PC-9 (cell line): ENCODE measurements around the gene PTDSS2. TPM values are rescaled to one million over a fixed set of nuclear protein-coding genes. Genes with fewer than 3 reads are reported as not detected.

Source experiments
- BruUV-seq: library from RNA; stranded (reverse); fragments of 400-500 nt; replicated peaks from 2 replicates; lab custom pipeline; 2021; lab: Mats Ljungman, UMichigan
- CTCF ChIA-PET: fragments of 300-600 bp; sonication (Branson Sonifier 250); formaldehyde crosslinking; loops from one replicate; lab custom pipeline; 2022; ENCODE audit warnings: antibody characterized with exemption; lab: Charles Lee
- POLR2A ChIA-PET: fragments of 300-600 bp; sonication (Branson Sonifier 250); formaldehyde crosslinking; loops from one replicate; lab custom pipeline; 2022; ENCODE audit warnings: antibody characterized with exemption; ENCODE audit not compliant: unreplicated experiment; lab: Charles Lee
- DNase-seq, 2 experiments: peaks; one replicate each; pipeline versions ENCODE4 v3.0.0 to v3.0.0-alpha.2; 2015 to 2022; ENCODE audit warnings: mixed read lengths in 1 of 2
- H2AFZ ChIP-seq: fragments of 200-600 bp; sonication (generic); 2 replicates; pipeline ENCODE4 v1.8.1; 2017; ENCODE audit warnings: antibody characterized with exemption
- H3F3A ChIP-seq: fragments of 200-600 bp; sonication (generic); 2 replicates; pipeline ENCODE4 v1.8.1; 2017; ENCODE audit warnings: antibody characterized with exemption, mild to moderate bottlenecking, low read depth; ENCODE audit not compliant: insufficient read depth
- H3K27ac ChIP-seq: fragments of 200-600 bp; sonication (generic); 2 replicates; pipeline ENCODE4 v1.6.1; 2016; ENCODE audit warnings: mixed run types
- H3K27me3 ChIP-seq: fragments of 200-600 bp; sonication (generic); 2 replicates; pipeline ENCODE4 v1.6.1; 2016; ENCODE audit warnings: low read depth, mixed run types; ENCODE audit not compliant: insufficient read depth
- H3K36me3 ChIP-seq: fragments of 200-600 bp; sonication (generic); 2 replicates; pipeline ENCODE4 v1.6.1; 2016; ENCODE audit warnings: low read depth, mixed run types
- H3K4me1 ChIP-seq: fragments of 200-600 bp; sonication (generic); replicated peaks from 2 replicates; pipeline ENCODE4 v1.6.1; 2016; ENCODE audit warnings: mixed run types; ENCODE audit not compliant: insufficient read depth
- H3K4me2 ChIP-seq: fragments of 200-600 bp; sonication (generic); 2 replicates; pipeline ENCODE4 v1.6.1; 2017; ENCODE audit warnings: mixed run types
- H3K4me3 ChIP-seq: fragments of 200-600 bp; sonication (generic); 2 replicates; pipeline ENCODE4 v1.6.1; 2016; ENCODE audit warnings: mixed run types
- H3K79me2 ChIP-seq: fragments of 200-600 bp; sonication (generic); 2 replicates; pipeline ENCODE4 v1.6.1; 2017; ENCODE audit warnings: low read depth, mixed run types
- H3K9me2 ChIP-seq: fragments of 200-600 bp; sonication (generic); 2 replicates; pipeline ENCODE4 v1.8.1; 2017; ENCODE audit warnings: mild to moderate bottlenecking; ENCODE audit not compliant: insufficient read depth
- H3K9me3 ChIP-seq: fragments of 200-600 bp; sonication (generic); 2 replicates; pipeline ENCODE4 v1.8.1; 2016; ENCODE audit warnings: low read depth; ENCODE audit not compliant: insufficient read depth
- H4K20me1 ChIP-seq: fragments of 200-600 bp; sonication (generic); 2 replicates; pipeline ENCODE4 v1.8.1; 2017; ENCODE audit not compliant: insufficient read depth
- CTCF ChIP-seq: fragments of 200-600 bp; sonication (generic); conservative IDR thresholded peaks from 2 replicates; pipeline ENCODE4 v1.6.1; 2017; ENCODE audit warnings: mixed run types, antibody characterized with exemption, mild to moderate bottlenecking, moderate library complexity
- EZH2 ChIP-seq: fragments of 200-600 bp; sonication (generic); IDR thresholded peaks from 2 replicates; pipeline ENCODE4 v1.8.0; 2017; ENCODE audit warnings: antibody characterized with exemption, low read depth
- intact Hi-C: fragments of 100-400 bp; cut with micrococcal nuclease; formaldehyde crosslinking; loops from one replicate; pipeline ENCODE4 v1.10.0; 2022; ENCODE audit not compliant: unreplicated experiment
- total RNA-seq: library from RNA; stranded (reverse); gene quantifications from 2 replicates; pipeline ENCODE4 v1.2.3, GENCODE V29; 2021

Gene PTDSS2
- total RNA-seq, 1 experiment from 2014 or later, result 32.5 TPM

- Histone ChIP-seq H3K79me2 (no peaks in the 10 kb centered on the region), H3K4me3 (no peak overlapping the region), H4K20me1 (no peaks in the 10 kb centered on the region), H3K9me2 (no peaks in the 10 kb centered on the region), H3F3A (peaks cover 8% of the 10 kb centered on the region), H3K4me2 (no peak overlapping the region), H3K27ac (no peak overlapping the region), H3K4me1 (no peaks in the 10 kb centered on the region), H3K36me3 (no peaks in the 10 kb centered on the region), H2AFZ (no peak overlapping the region), H3K9me3 (no peaks in the 10 kb centered on the region), H3K27me3 (no peaks in the 10 kb centered on the region)
- ChIA-PET POLR2A (no interaction called here), CTCF (no interaction called here)
- intact Hi-C loops, result no loop called here
- no peak for DNase-seq
- BruUV-seq, result no TSS peak
- TF ChIP-seq EZH2 (no peak), CTCF (no peak)
These were observed 89.9 kb downstream of the PTDSS2 start for GRCh38 chr11:539971-540481.

Other genes starting within 250 kb of the PTDSS2 start
- gene BET1L, start 242.9 kb upstream of the PTDSS2 start, total RNA-seq, result 45.7 and 60.6 TPM in 2 replicates
- gene RIC8A, start 242.6 kb upstream of the PTDSS2 start, total RNA-seq, result 115 and 129 TPM in 2 replicates
- 26.0 and 35.0 TPM in 2 replicates for gene SIRT3, start 213.9 kb upstream of the PTDSS2 start, total RNA-seq
- 143 and 147 TPM in 2 replicates for gene PSMD13, start 213.3 kb upstream of the PTDSS2 start, total RNA-seq
- 0.33 TPM in 1 of 2 replicates, not detected in the other for gene NLRP6, start 171.9 kb upstream of the PTDSS2 start, total RNA-seq
- gene PGGHG, start 161.2 kb upstream of the PTDSS2 start, total RNA-seq, result 68.6 and 76.9 TPM in 2 replicates
- gene IFITM5, start 150.8 kb upstream of the PTDSS2 start, total RNA-seq, result not detected in 2 replicates
- 4.2 and 4.3 TPM in 2 replicates for gene IFITM2, start 142.5 kb upstream of the PTDSS2 start, total RNA-seq
- gene IFITM1, start 136.2 kb upstream of the PTDSS2 start, total RNA-seq, result 5.1 and 9.5 TPM in 2 replicates
- gene IFITM3, start 129.4 kb upstream of the PTDSS2 start, total RNA-seq, result 136 and 176 TPM in 2 replicates
- 4.7 and 6.1 TPM in 2 replicates for gene B4GALNT4, start 80.8 kb upstream of the PTDSS2 start, total RNA-seq
- gene PKP3, start 56.1 kb upstream of the PTDSS2 start, total RNA-seq, result 83.7 and 109 TPM in 2 replicates
- gene SIGIRR, start 35.3 kb upstream of the PTDSS2 start, total RNA-seq, result 78.9 and 98.3 TPM in 2 replicates
- 18.1 and 27.6 TPM in 2 replicates for gene ANO9, start 8.3 kb upstream of the PTDSS2 start, total RNA-seq
- 87.8 and 104 TPM in 2 replicates for gene RNH1, start 57.0 kb downstream of the PTDSS2 start, total RNA-seq
- 47.2 and 47.5 TPM in 2 replicates for gene HRAS, start 85.3 kb downstream of the PTDSS2 start, total RNA-seq
- gene LRRC56, start 87.2 kb downstream of the PTDSS2 start, total RNA-seq, result 5.0 and 6.3 TPM in 2 replicates
- 12.8 and 16.3 TPM in 2 replicates for gene LMNTD2, start 110.5 kb downstream of the PTDSS2 start, total RNA-seq
- 36.2 and 40.8 TPM in 2 replicates for gene RASSF7, start 110.7 kb downstream of the PTDSS2 start, total RNA-seq
- 21.7 and 24.5 TPM in 2 replicates for gene PHRF1, start 126.2 kb downstream of the PTDSS2 start, total RNA-seq
- 10.7 and 13.1 TPM in 2 replicates for gene IRF7, start 165.7 kb downstream of the PTDSS2 start, total RNA-seq
- gene CDHR5, start 174.7 kb downstream of the PTDSS2 start, total RNA-seq, result not detected in 2 replicates
- gene SCT, start 176.9 kb downstream of the PTDSS2 start, total RNA-seq, result not detected in 2 replicates
- gene DRD4, start 187.0 kb downstream of the PTDSS2 start, total RNA-seq, result 0.35 and 1.4 TPM in 2 replicates
- gene DEAF1, start 244.9 kb downstream of the PTDSS2 start, total RNA-seq, result 36.9 and 44.4 TPM in 2 replicates
- gene TMEM80, start 245.5 kb downstream of the PTDSS2 start, total RNA-seq, result 34.0 and 36.6 TPM in 2 replicates